IPS-18c (cell line): ENCODE measurements around the gene SLC51A.
"Not testable (repeated sequence)": the region's sequence is repeated elsewhere in the genome, so short reads cannot be mapped to it uniquely, and the experiment has no call there.

ENCODE experiments used
- H3K4me3 ChIP-seq: 2 replicates; pipeline ENCODE4 v1.7.0; 2013; ENCODE audit warnings: low read depth, mild to moderate bottlenecking, low read length, moderate library complexity; ENCODE audit not compliant: insufficient read depth
- H3K9me3 ChIP-seq: one replicate; pipeline ENCODE4 v1.6.1; 2013; ENCODE audit warnings: mild to moderate bottlenecking, low read length, moderate library complexity; ENCODE audit not compliant: control insufficient read depth, insufficient read depth

The SLC51A gene

GRCh38 chr3:196216089-196216564, at the start of gene SLC51A:
Gene SLC51A, plus strand, starts transcription at chr3:196216534. Its CDS starts 179 bp downstream, at chr3:196216713.
- Histone ChIP-seq H3K4me3 (peak within 1 kb of the TSS; percentile 26), H3K9me3 (peaks cover 2% of the 10 kb centered on the region)

GRCh38 chr3:196166741-196167140, 49.6 kb upstream of the SLC51A start:
- H3K4me3 ChIP-seq = no peak overlapping the region
- H3K9me3 ChIP-seq = no peaks in the 10 kb centered on the region

- no peaks in the 10 kb centered on the region for H3K9me3 ChIP-seq
- H3K4me3 ChIP-seq = no peak overlapping the region
These were observed 47.4 kb upstream of the SLC51A start for GRCh38 chr3:196168808-196169391.

- H3K9me3 ChIP-seq = no peaks in the 10 kb centered on the region
These were observed 46.5 kb upstream of the SLC51A start for GRCh38 chr3:196169836-196170240.

GRCh38 chr3:196170296-196170695, 46.0 kb upstream of the SLC51A start:
- H3K9me3 ChIP-seq, H3K4me3 ChIP-seq: not testable (repeated sequence)

More at GRCh38 chr3:196169836-196170240, 46.5 kb upstream of the SLC51A start:
- H3K4me3 ChIP-seq = no peak overlapping the region

- no peaks in the 10 kb centered on the region for H3K9me3 ChIP-seq
- H3K4me3 ChIP-seq = no peak overlapping the region
These were observed 41.7 kb upstream of the SLC51A start for GRCh38 chr3:196174652-196175051.

GRCh38 chr3:196175116-196175625, 41.2 kb upstream of the SLC51A start:
- no peaks in the 10 kb centered on the region for H3K9me3 ChIP-seq
- no peak overlapping the region for H3K4me3 ChIP-seq

- H3K9me3 ChIP-seq = no peaks in the 10 kb centered on the region
- H3K4me3 ChIP-seq = no peak overlapping the region
These were observed 40.6 kb upstream of the SLC51A start for GRCh38 chr3:196175722-196176121.

- Histone ChIP-seq H3K4me3 (no peak overlapping the region), H3K9me3 (no peaks in the 10 kb centered on the region)
These were observed 38.8 kb upstream of the SLC51A start for GRCh38 chr3:196177567-196177966.

GRCh38 chr3:196177967-196178366, 38.4 kb upstream of the SLC51A start:
- no peaks in the 10 kb centered on the region for H3K9me3 ChIP-seq
- no peak overlapping the region for H3K4me3 ChIP-seq

- no peak overlapping the region for H3K4me3 ChIP-seq
These were observed 37.3 kb upstream of the SLC51A start for GRCh38 chr3:196178993-196179379.

GRCh38 chr3:196179380-196180308, 36.7 kb upstream of the SLC51A start:
- H3K9me3 ChIP-seq = no peaks in the 10 kb centered on the region
- H3K4me3 ChIP-seq = no peak overlapping the region

More at GRCh38 chr3:196178993-196179379, 37.3 kb upstream of the SLC51A start:
- no peaks in the 10 kb centered on the region for H3K9me3 ChIP-seq

GRCh38 chr3:196180346-196180745, 36.0 kb upstream of the SLC51A start:
- no peaks in the 10 kb centered on the region for H3K9me3 ChIP-seq
- no peak overlapping the region for H3K4me3 ChIP-seq

- Histone ChIP-seq H3K4me3 (no peak overlapping the region), H3K9me3 (no peaks in the 10 kb centered on the region)
These were observed 35.2 kb upstream of the SLC51A start for GRCh38 chr3:196181127-196181546.

GRCh38 chr3:196184169-196184432, 32.2 kb upstream of the SLC51A start:
- H3K4me3 ChIP-seq, H3K9me3 ChIP-seq: not testable (repeated sequence)

GRCh38 chr3:196184881-196185280, 31.5 kb upstream of the SLC51A start:
- H3K9me3 ChIP-seq = no peaks in the 10 kb centered on the region
- no peak overlapping the region for H3K4me3 ChIP-seq

GRCh38 chr3:196186651-196187573, 29.4 kb upstream of the SLC51A start:
- no peaks in the 10 kb centered on the region for H3K9me3 ChIP-seq
- no peak overlapping the region for H3K4me3 ChIP-seq
